Measurements from ENCODE around the gene TTC31.

The TTC31 gene

DNA sequence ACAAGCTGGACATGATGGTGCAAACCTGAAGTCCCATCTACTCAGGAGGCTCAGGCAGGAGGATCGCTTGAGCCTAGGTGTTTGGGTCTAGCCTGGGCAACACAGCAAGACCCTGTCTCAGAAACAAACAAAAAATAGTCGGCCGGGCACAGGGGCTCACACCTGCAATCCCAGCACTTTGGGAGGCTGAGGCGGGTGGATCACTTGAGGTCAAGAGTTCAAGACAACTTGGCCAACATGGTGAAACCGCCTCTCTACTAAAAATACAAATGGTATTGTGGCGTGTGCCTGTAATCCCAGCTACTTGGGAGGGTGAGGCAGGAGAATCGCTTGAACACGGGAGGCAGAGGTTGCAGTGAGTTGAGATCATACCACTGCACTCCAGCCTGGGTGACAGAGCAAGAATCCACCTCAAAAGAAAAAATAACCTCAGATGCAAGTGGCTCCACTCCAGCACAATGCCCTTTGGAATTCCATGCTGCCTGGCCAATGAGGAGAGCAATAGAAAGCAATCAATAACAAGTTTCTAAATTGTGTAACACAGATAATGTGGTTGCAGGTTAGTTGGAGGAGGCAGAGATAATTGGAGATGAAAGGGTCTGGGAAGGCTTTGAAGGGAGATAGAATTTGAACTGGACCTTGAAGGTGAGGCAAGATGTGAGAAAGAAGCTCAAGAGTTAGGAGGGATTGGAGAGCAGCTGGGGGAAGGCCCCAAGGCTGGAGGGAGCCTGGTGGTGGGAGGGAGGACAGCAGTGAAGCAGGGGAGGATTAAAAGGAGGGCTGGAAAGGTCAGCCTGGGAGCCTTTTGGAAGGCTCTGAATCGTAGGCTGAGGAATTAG lies 6.0 kb downstream of the TTC31 start:
- DNase-seq, result no peak

DNA sequence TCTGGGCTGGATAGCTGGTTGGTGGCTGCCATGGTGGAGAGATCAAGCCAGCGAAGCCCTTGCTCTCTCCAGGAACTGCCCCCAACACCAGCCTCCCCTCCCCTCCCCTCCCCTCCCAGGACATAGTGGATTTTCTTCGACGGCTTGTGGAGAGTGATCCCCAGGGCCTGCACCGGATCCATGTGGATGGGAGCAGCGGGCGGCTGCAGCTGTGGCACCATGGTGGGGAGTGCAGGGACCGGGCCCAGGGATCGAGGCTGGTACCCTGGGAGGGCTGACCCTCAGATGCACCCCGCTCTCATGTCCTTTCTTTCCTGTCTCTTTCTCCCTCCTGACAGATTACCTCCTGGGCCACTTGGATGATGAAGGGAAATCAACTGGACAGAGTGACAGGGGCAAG lies 7.0 kb downstream of the TTC31 start:
- DNase-seq, result no peak

DNA sequence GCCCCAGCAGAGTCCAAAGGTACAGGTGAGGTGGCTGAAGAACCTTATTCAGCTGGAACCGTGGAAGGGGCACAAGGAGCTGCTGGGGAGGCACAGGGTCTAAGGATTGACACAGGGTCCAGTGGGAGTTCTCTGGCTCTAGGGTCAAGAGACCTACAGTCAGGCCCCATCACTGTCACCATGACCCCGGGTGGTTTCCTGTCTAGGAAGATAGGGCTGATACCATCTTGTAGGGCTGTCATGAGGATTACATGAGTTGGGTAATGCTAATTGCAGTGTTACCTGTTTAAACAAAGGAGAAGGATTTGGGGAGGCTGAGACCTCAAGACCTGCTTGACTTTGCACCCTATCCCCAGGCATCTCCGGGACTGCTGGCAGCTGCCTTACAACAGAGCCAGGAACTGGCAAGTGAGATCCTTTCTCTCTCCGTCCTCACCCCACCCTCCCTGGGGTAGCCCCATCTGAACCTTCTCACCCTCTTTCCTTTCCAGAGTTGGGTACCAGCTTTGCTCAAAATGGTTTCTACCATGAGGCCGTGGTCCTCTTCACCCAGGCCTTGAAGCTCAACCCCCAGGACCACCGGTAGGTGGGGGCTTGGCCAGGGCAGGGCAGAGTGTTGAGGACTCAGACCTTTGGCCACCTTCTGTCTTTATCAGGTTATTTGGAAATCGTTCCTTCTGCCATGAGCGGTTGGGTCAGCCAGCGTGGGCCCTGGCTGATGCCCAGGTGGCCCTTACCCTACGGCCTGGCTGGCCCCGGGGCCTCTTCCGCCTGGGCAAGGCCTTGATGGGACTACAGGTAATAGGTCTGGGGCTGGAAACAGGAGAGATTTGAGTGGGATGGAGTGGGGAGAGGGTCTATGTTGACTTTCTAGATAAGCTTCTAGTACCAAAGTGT lies 9.0 kb downstream of the TTC31 start:
- DNase-seq, result no peak

DNA sequence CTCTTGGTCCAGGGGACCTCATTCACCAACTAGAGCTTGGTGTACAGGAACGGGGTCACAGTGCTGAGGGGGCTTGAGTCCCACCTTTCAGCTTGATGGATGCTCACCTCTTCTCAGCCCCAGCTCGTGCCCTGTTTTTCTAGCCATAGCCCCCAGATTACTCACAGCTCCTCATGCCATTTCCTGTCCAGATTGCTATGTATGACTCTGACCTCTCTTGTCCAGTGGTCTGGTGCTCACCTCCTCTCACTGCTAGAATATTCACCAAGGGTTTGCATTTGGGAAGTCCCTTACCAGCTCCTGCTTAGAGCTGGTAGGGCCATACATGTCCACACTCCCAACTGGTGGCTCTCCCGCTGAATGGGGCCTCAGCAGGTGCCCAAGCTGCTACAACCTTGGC lies 10.7 kb downstream of the TTC31 start:
- DNase-seq, result no peak

DNA sequence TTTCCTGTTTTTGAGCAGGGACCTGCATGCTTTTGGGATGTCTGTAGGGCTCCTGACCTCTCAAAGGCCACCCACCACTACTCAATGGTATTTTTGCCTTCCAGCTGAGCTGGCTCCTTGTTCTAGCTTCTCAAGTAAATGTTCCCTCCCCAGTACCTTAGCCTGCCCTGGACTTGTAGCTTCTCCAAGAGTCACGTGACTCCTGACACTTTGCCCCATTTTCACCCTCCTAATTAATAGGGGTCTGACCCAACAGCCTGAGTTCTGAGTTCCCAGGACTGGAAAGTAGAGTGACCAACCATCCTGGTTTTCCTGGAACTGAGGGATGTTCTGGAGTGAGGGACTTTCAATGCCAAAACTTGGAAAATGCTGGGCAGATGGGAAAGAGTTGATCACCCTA lies 12.6 kb downstream of the TTC31 start:
- DNase-seq, result no peak

DNA sequence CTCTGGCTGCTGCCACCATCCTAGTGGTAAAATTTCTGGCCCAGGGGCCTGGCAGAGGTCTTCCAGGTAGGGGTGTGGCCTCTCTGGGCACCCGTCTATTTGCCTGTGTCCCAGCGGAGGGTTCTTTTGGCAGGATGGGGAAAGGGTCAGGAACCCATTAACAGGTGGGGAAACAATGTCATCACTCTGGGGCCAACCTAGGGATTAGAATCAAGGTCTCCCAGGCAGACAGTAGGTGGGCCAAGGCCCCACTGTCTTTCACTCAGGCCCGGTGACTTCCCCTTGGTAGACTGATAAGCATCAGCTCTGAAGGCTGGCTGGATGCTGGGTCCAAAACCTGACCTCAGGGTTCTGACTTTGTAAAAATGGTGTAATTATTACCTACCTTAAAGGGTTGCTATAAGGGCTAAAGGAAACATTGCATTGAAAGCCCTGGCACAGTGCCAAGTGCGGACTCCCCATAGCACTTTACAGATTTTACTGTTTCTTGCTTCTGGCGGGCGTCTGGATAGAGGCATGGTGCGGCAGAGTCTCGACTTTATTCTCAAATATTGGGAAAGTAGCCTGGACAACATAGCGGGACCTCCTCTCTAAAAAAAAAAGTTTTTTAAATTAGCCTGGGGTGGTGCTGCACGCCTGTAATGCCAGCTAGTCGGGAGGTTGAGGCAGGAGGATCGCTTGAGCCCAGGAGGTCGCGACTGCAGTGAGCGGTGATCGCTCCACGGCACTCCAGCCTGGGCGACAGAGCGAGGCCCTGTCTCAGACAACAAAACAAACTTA lies 14.3 kb downstream of the TTC31 start:
- no peak for DNase-seq

DNA sequence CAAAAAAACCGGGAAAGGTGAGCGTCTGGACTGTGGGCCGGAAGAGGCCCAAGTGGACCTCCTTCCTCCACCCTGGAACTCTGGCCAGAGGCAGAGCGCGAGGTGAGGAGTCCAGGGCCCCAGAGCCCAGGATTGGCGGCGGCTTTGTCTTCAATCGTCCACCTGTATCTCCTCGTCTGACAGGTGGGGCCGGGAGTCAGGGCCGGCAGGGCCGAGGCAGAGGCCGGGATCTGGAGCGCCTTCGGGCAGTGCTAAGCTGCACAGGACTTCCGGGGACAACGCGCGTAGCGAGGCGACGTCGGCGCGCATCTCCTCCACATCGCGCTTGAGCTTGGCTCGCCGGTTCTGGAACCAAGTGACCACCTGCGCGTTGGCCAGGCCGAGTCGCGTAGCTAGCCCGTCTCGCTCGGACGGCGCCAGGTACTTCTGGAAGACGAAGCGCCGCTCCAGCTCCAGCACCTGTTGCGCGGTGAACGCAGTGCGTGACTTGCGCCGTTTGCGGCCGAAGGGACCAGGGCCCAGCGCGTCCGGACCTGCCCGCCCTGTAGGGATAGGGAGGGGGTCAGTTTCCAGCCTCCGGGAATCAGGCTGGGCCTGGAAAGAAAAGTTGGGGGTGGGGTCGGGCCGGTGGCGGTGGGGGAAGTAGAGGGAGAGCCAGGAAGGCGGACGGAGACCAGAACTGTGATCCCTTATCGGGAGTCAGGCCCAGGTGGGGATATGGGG lies 15.1 kb downstream of the TTC31 start:
- peak; percentile 25 for DNase-seq

DNA sequence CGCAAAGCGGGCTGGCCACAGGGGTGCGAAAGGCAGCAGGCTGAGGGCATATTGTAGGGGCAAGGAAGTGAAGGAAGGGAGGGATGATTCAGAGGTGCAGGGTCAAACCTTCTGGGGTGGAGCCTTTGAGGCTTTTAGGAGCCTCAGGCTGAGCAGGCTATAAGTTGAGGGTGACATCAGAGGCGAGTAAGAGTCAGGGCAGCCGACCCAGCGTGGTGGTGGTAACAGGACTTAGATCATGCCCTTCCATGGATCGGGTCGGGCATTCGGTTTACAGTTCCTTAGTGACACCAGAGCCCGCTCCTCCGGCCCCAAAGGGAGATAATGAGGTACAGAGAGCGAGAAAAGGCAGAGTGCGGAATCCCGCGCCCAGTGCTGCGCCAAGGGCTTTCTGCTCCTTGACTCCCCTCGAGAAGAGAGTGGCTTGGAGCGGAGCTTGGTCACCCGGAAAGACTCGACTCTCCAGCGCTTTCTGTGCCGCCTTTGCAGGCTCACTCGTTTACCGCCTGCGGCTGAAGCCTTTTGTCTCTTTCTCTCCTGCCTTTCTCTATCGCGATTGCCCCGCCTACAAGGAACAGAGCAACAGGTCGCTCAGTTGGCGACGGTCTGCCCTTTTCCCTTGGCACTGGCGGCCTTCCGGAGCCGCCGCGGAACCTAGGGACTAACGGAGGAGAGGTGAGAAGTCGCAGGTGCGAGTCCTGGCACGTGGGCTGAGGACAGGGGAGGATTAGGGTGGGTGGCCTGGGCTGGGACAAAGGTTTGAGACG lies 15.8 kb downstream of the TTC31 start:
- DNase-seq, result peak; percentile 23

DNA sequence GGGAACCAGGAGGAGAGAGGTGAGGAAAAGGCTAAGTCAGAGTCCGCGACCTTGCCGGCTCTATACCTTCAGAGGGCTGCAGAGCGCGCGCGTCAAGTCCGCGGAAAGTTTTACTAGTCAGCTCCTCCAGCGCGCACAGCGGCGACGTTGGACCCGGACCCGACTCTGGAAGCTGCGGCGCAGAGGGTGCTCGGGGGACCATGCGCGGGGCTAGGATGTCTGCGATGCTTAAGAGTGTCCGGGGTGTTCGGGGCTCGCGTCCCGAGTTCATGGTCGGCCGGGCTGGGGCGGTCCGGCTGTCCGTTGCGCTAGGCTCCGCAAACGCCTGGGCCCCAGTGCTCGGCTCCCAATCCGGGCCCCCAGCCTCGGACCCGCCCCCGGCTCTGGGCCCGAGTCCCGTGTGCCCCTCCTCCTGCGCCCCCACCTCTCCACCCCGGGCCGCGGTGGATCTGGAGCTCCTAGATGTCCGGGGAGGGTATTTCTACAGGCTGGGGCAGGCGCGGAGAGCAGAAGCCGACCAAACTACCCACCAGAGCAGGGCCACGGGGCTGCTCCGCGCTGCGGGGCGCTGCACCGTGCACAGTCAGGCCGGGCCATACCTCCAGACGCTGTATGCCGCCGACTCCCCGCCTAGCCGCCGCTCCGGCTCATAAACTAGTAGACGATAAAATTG lies 16.5 kb downstream of the TTC31 start, which contains the start of gene LBX2:
Gene LBX2, minus strand, starts transcription at position 337 of the 673 bp plus-strand sequence. Its CDS starts 66 bp downstream, at position 271.
- DNase-seq, result no peak

DNA sequence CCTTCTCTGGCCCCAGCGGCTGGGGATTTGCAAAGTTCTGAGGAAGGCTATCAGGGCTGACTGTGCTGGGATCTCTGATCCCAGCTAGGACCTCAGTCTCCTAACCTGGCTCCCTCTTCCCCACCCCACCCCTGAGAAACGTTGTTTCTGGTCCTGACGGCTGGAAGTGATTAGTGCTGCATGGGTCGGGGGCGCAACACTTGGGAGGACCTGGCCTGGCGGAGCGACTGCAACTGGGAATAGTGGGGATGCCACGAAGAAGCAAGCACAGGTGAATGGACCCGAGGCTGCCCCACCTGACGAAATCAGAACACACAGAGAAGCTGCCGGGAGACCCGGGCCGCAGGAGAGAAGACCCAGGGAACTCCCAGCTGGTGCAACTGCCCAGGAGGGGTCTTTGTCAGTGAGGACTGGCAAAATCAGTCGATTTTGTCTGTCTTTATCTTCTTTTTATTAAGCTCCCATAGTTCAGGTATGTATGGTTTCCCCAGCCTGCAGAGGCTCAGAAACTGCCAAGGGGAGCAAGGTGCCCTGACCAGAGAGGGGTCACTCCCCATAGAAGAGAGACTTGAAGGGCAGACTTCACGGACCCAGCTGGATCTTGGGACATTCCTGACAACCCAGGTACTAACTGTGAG lies 17.2 kb downstream of the TTC31 start:
- DNase-seq, result no peak

DNA sequence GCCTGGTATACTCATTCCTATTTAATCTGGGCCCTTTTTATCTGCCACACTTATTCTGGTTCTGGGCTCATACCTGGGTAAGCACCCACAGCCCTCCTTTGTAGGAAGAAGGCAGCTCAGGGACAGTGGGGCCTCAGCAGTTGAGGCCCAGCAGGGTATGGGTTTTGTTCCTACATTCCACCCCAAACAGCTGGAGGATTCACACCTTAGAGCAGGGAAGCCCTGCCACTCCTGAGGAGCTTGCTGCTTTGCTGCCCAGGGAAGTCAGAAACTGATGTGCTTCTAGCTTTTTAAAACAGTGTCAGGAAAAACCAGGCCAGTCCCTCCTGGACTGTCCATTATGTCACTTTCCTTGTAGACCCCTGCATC lies 17.7 kb downstream of the TTC31 start:
- DNase-seq, result no peak

DNA sequence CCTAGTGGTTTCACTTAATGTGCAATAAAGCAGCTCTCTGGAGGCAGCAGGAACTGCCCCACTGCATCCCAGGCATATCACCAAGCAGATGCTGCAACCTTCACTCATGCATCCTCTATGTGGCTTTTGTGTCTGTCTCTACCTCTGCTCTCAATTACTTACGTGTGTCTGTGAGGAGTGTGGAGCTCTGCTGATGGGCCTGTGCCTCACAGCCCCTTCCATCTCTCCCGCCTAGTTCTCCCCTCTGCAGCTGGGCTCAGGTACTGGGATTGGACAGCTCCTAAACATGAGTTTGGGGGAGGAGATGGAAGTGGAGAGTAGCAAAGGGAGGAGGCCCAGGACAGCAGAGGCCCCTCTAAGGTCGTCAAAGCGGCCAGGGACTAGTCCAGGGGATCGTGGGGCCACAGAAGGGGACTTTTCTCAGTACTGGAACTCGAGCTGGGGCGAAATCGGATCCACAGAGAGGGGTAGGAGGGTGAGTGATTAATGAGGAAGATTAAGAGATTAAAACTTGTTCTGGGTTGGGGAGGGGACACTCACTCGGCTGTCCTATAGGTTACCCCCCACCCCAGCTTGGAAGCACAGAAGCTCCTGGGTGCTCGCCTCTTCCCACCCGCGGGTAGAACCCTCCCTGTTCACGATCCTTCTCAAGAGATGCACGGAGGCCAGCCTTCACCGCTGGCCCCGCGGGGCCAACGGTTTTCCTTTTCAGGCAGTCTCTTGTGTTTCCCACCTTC lies 18.6 kb downstream of the TTC31 start:
- DNase-seq, result no peak

DNA sequence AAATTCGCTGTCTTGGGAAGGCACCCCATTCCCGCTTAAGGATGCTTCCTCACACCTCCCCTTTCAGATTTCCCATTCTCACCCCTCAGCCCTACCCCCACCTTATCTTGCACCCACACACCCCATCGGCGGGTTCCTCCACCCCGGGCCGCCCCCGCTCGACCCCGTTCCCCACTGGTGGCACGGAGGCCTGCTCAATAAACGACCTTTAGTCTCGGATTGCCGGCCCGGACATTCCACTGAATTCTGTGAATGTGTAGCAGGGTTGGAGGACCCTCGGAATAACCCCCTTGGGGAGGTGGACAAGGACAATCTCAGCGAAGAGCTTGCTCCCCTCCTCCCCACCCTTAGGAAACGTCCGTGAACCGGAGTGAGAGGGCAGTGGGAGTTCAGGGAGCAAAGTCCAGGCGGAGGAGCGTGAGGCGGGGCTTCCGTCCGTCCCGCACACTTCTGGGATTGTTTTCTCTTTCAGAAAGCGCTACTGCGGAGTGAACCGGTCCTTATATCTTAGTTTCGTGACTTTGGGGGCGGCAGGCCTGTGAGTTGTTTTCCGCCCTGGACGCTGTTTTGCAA lies 19.4 kb downstream of the TTC31 start:
- DNase-seq, result no peak

DNA sequence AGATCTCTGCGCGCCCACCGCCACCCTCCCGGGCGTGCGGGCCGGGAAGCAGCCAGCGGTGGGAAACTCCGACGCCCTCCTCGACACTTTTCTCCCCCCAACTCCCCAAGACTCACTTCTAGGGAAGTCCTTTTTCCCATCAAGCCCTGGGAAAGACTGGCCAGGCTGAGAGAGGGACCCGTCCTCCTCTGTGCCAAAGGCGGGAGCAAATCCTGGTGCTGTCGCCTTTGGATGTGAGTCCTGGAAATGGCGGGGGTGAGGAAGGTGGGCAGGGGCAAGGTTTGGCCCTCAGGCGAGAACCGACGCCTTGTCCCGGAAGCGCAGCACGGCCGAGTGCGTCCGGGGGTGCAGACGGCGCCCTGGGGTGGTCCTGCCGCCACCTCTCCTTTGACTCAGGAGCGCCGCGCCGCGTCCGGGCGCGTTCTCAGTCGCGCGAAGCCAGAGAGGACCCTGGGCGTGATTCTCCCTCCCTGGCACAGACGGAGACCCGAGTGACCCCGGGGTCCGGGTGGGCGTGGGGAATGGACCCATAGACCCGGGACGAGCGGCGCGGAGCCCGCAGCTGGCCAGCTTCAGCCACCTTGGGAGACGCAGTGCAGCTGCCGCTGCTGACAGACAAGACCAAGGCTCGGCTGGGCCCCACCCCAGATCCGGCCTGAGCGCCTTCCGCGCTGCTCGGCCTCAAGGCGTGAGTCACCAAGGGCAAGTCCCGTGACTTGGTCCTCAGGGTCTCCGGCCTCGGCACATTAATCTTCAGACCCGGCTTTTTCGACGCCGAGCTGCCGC lies 20.0 kb downstream of the TTC31 start:
- DNase-seq, result peak; percentile 42

DNA sequence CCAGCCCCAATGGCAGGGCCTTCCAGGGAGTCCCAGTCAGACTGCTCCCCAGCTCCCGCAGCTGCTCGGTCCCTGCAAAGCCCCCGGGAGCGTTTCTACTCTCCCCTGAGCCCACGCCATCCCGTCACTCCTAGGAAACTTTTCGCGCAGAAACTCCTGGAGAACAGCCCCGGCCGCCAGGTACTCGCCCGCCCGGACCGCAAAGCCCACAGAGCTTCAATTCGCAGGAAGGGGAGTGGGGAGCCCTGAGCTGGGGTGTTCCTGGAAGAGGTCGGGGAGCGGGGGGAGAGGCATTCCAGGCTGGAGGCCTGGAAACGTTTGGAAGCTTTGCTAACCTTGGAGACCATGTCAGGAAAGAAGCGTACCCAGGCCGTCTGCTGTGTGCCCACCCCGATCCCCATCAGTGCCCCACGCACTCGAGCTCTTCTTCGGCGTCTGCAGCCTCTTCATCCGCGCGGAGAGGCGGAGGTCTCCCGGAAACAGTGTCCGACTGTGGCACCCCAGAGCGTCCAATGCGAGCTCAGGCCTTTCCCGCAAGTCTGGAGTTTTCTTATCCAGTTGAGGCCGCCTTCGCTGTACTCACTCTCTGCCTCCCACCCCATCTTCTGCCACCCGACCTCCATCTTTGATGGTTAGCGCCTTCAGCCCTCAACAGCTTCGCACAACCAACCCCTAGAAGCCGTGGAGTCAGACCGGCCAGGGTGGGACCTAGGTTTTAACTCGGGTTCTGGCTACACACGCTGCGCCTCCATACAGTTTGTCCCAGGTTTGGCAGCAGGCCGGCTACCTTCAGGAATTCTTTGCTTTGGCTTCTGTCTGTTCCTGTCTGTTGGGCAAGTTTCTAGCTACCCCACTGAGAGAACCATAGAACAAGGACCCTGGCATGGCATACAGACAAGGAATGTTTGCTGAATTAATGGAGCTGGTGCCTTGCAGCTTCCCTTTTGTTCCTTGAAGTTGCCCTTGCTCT lies 20.9 kb downstream of the TTC31 start:
- DNase-seq, result no peak

DNA sequence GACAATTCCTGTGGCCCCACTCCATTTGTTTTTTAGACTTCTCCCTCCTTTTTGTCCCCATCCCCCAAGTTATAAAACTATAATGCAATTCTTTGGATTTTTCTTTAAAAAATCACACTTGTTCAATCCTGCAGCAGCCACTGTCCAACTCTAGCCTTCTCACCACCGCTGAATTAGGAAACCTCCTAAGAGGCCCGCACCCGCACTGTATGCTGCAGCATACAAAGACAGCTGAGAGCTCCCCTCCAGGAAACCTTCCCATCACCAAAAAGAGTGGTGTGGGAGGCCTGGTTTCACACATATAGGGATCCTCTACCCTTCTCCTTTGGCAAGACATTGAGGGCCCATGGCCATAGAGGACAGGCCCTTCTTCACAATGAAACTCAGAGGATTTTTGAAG lies 21.7 kb downstream of the TTC31 start:
- no peak for DNase-seq

Data from CD4-positive, alpha-beta T cell treated with Interleukin-10 for 1 hour (primary cell).